H9 (cell line): ENCODE measurements around the gene KRTAP10-6. TPM values are rescaled to one million over a fixed set of nuclear protein-coding genes. Genes with fewer than 3 reads are reported as not detected.

Source experiments
- DNase-seq: peaks from one replicate; pipeline ENCODE4 v3.0.0-alpha.2; 2017
- H2AFZ ChIP-seq: one replicate; pipeline ENCODE4 v1.6.1; 2013; ENCODE audit warnings: mild to moderate bottlenecking, low read length, control low read depth, moderate library complexity
- H2AK5ac ChIP-seq: 2 replicates; pipeline ENCODE4 v1.6.1; 2013; ENCODE audit warnings: low read length, control low read depth, mixed read lengths; ENCODE audit not compliant: insufficient read length
- H2BK120ac ChIP-seq: one replicate; pipeline ENCODE4 v1.6.1; 2013; ENCODE audit warnings: low read depth, mild to moderate bottlenecking, low read length, control low read depth, inconsistent platforms; ENCODE audit not compliant: poor library complexity, severe bottlenecking
- H2BK12ac ChIP-seq: 2 replicates; pipeline ENCODE4 v1.6.1; 2013; ENCODE audit warnings: low read length, control low read depth, mixed read lengths, low read depth; ENCODE audit not compliant: insufficient read length
- H2BK15ac ChIP-seq: 2 replicates; pipeline ENCODE4 v1.6.1; 2013; ENCODE audit warnings: low read depth, low read length, control low read depth
- H2BK20ac ChIP-seq: one replicate; pipeline ENCODE4 v1.6.1; 2013; ENCODE audit warnings: low read depth, mild to moderate bottlenecking, low read length, control low read depth, inconsistent platforms; ENCODE audit not compliant: poor library complexity, severe bottlenecking
- H2BK5ac ChIP-seq: 2 replicates; pipeline ENCODE4 v1.6.1; 2013; ENCODE audit warnings: low read length, control low read depth, mixed read lengths; ENCODE audit not compliant: insufficient read length
- H3K14ac ChIP-seq: 2 replicates; pipeline ENCODE4 v1.6.1; 2013; ENCODE audit warnings: low read length, control low read depth; ENCODE audit not compliant: insufficient read depth
- H3K18ac ChIP-seq: 2 replicates; pipeline ENCODE4 v1.6.1; 2013; ENCODE audit warnings: low read depth, mild to moderate bottlenecking, mixed read lengths, low read length, control low read depth; ENCODE audit not compliant: insufficient read length
- H3K23ac ChIP-seq: 2 replicates; pipeline ENCODE4 v1.6.1; 2013; ENCODE audit warnings: low read length, control low read depth, mixed read lengths, low read depth; ENCODE audit not compliant: insufficient read length
- H3K23me2 ChIP-seq: 2 replicates; pipeline ENCODE4 v1.6.1; 2013; ENCODE audit warnings: low read depth, mild to moderate bottlenecking, mixed read lengths, low read length, control low read depth; ENCODE audit not compliant: insufficient read length, poor library complexity, severe bottlenecking
- H3K27ac ChIP-seq: 2 replicates; pipeline ENCODE4 v1.5.1; 2013; ENCODE audit warnings: low read length, control low read depth, mixed read lengths, low read depth; ENCODE audit not compliant: insufficient read length
- H3K27me3 ChIP-seq: 2 replicates; pipeline ENCODE4 v1.6.1; 2013; ENCODE audit warnings: low read length, control low read depth, inconsistent platforms; ENCODE audit not compliant: insufficient read depth
- H3K4ac ChIP-seq: 2 replicates; pipeline ENCODE4 v1.6.1; 2013; ENCODE audit warnings: low read depth, mild to moderate bottlenecking, control low read depth, inconsistent platforms, low read length, moderate library complexity
- H3K4me1 ChIP-seq: 2 replicates; pipeline ENCODE4 v1.6.1; 2013; ENCODE audit warnings: low read length, control low read depth, inconsistent platforms; ENCODE audit not compliant: insufficient read depth
- H3K4me2 ChIP-seq: 2 replicates; pipeline ENCODE4 v1.6.1; 2013; ENCODE audit warnings: low read length, control low read depth, mixed read lengths; ENCODE audit not compliant: insufficient read length, insufficient read depth
- H3K56ac ChIP-seq: 2 replicates; pipeline ENCODE4 v1.6.1; 2013; ENCODE audit warnings: low read depth, mild to moderate bottlenecking, mixed read lengths, low read length, control low read depth; ENCODE audit not compliant: insufficient read length
- H3K79me1 ChIP-seq: 2 replicates; pipeline ENCODE4 v1.6.1; 2013; ENCODE audit warnings: low read depth, mild to moderate bottlenecking, moderate library complexity, low read length, control low read depth, inconsistent platforms; ENCODE audit not compliant: insufficient read depth, poor library complexity, severe bottlenecking
- H3K79me2 ChIP-seq: 2 replicates; pipeline ENCODE4 v1.6.1; 2013; ENCODE audit warnings: low read length, control low read depth, inconsistent platforms; ENCODE audit not compliant: insufficient read depth
- H3K9ac ChIP-seq: 2 replicates; pipeline ENCODE4 v1.6.1; 2013; ENCODE audit warnings: low read length, control low read depth, mixed read lengths; ENCODE audit not compliant: insufficient read length; ENCODE audit errors: extremely low read depth
- H3K9me3 ChIP-seq: one replicate; pipeline ENCODE4 v1.6.1; 2013; ENCODE audit warnings: low read depth, low read length, inconsistent platforms; ENCODE audit not compliant: control insufficient read depth
- H3T11ph ChIP-seq: one replicate; pipeline ENCODE4 v1.6.1; 2013; ENCODE audit warnings: mild to moderate bottlenecking, low read length, control low read depth, inconsistent platforms
- H4K20me1 ChIP-seq: one replicate; pipeline ENCODE4 v1.6.1; 2013; ENCODE audit not compliant: control insufficient read depth, insufficient read length, insufficient read depth
- H4K5ac ChIP-seq: 2 replicates; pipeline ENCODE4 v1.6.1; 2013; ENCODE audit warnings: low read depth, mild to moderate bottlenecking, mixed read lengths, low read length, control low read depth; ENCODE audit not compliant: insufficient read length
- H4K8ac ChIP-seq: replicated peaks from 2 replicates; pipeline ENCODE4 v1.6.1; 2013; ENCODE audit warnings: low read length, control low read depth, mixed read lengths, low read depth; ENCODE audit not compliant: insufficient read length
- H4K91ac ChIP-seq: 2 replicates; pipeline ENCODE4 v1.6.1; 2013; ENCODE audit warnings: low read depth, mild to moderate bottlenecking, moderate library complexity, mixed read lengths, low read length, control low read depth; ENCODE audit not compliant: insufficient read length
- H3K27ac Mint-ChIP-seq, 3 experiments: 2 replicates in 2 of 3; 3 replicates in 1 of 3; pipeline ENCODE4 v1.8.0; 2020 to 2021; ENCODE audit warnings: mixed read lengths in 3 of 3, mild to moderate bottlenecking in 1 of 3, moderate library complexity in 1 of 3
- H3K27me3 Mint-ChIP-seq: 2 replicates; pipeline ENCODE4 v1.8.0; 2021; ENCODE audit warnings: low read depth, mild to moderate bottlenecking, moderate library complexity, mixed read lengths
- H3K36me3 Mint-ChIP-seq, 3 experiments: 2 replicates in 2 of 3; 3 replicates in 1 of 3; pipeline ENCODE4 v1.8.0; 2020 to 2021; ENCODE audit warnings: low read depth in 3 of 3, mixed read lengths in 3 of 3; ENCODE audit not compliant: insufficient read depth in 1 of 3
- H3K4me1 Mint-ChIP-seq, 2 experiments: 2 replicates each; pipeline ENCODE4 v1.8.0; 2020; ENCODE audit warnings: mixed read lengths in 2 of 2
- H3K4me3 Mint-ChIP-seq, 2 experiments: 2 replicates in 1 of 2; 3 replicates in 1 of 2; pipeline ENCODE4 v1.8.0; 2020 to 2021; ENCODE audit warnings: mild to moderate bottlenecking in 2 of 2, mixed read lengths in 2 of 2, moderate library complexity in 1 of 2
- H3K9me3 Mint-ChIP-seq, 2 experiments: 2 replicates in 1 of 2; 3 replicates in 1 of 2; pipeline ENCODE4 v1.8.0; 2020; ENCODE audit warnings: mild to moderate bottlenecking in 2 of 2, mixed read lengths in 2 of 2, moderate library complexity in 1 of 2
- WGBS: extraction: QIAGEN DNeasy Blood & Tissue Kit; methylation state at CpG from one replicate; pipeline ENCODE4 v1.1.7; 2013; ENCODE audit warnings: missing lambda C conversion rate, low lambda C conversion rate, mixed read lengths; ENCODE audit not compliant: insufficient read length; ENCODE audit errors: extremely low coverage; 5-methylcytosine and 5-hydroxymethylcytosine counted together
- total RNA-seq: library from RNA; stranded (reverse); gene quantifications from 2 replicates; pipeline ENCODE4 v1.2.1, GENCODE V29; 2021
- TF ChIP-seq, protein P1 (sequence below): fragments of 200-600 bp; sonication (generic); conservative IDR thresholded peaks from 3 replicates; pipeline ENCODE4 v1.8.0; 2021; ENCODE audit warnings: antibody characterized with exemption, mild to moderate bottlenecking

Gene KRTAP10-6
- total RNA-seq, 1 experiment from 2014 or later: not detected

DNA sequence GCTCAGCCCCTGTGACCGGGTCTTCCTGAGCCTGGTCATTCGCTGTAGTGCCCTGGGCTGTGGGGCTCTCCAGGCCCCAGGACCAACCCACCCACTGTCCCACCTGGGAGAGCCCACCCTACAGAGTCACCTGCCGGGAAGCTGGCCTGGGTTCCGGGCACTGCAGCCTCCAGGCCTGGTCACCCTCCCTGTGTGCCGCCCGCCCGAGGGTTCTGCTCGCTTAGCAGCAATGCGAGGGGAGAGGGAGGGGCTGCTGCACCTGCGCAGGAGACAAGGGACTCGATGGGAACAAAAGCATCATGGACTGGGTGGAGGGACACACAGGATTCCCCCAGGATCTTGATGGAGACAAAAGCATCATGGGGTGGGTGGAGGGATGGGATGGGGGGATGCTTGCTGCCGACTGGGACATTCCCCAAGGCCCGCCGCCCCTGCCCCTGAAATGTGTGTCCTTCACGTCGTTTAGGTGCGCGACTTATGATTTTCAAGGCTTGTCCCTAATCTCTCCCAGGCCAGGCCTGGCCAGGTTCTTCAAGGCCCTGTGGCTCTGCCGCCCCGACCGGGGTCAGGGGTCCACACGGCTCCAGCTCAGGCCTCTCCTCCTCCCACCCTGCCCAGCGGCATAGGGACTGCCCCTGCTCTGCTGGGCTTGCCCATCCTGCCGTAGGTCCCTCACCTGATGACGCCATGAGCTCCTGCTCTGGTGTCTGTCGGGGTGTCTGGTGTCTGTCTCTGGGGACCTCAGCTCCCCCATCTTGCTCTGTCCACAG lies 21.3 kb upstream of the KRTAP10-6 start:
- Histone ChIP-seq H3K27me3 (no peaks in the 10 kb centered on the region), H3K9ac (no peak overlapping the region), H3K79me2 (no peaks in the 10 kb centered on the region), H4K8ac (no peak overlapping the region), H3K27ac (no peak overlapping the region), H2AK5ac (no peak overlapping the region), H2BK12ac (no peak overlapping the region), H2BK5ac (no peak overlapping the region), H4K5ac (no peak overlapping the region), H2AFZ (no peak overlapping the region), H4K91ac (no peak overlapping the region), H3T11ph (no peak overlapping the region), H3K4me1 (no peaks in the 10 kb centered on the region), H2BK15ac (no peak overlapping the region), H3K56ac (no peak overlapping the region), H3K79me1 (no peaks in the 10 kb centered on the region), H3K4ac (no peak overlapping the region), H3K9me3 (peaks cover 9% of the 10 kb centered on the region), H3K23me2 (no peaks in the 10 kb centered on the region), H3K4me2 (no peak overlapping the region), H2BK20ac (no peak overlapping the region), H3K23ac (no peak overlapping the region), H3K18ac (no peak overlapping the region), H3K14ac (no peak overlapping the region), H4K20me1 (no peaks in the 10 kb centered on the region), H2BK120ac (no peak overlapping the region)
- Mint-ChIP-seq H3K4me1 (peaks cover 24 to 27% of the 10 kb centered on the region in 2 experiments), H3K36me3 (peaks cover 8 to 26% (median 21%) of the 10 kb centered on the region in 3 experiments), H3K27me3 (peaks cover 7% of the 10 kb centered on the region; the same call in 1 of the 2 replicates), H3K9me3 (peaks cover 33 to 38% of the 10 kb centered on the region in 2 experiments), H3K4me3 (no peak overlapping the region), H3K27ac (no peak overlapping the region)
- no CpG with 5 or more reads among the region's 26 CpGs for WGBS
- TF ChIP-seq, protein P1, sequence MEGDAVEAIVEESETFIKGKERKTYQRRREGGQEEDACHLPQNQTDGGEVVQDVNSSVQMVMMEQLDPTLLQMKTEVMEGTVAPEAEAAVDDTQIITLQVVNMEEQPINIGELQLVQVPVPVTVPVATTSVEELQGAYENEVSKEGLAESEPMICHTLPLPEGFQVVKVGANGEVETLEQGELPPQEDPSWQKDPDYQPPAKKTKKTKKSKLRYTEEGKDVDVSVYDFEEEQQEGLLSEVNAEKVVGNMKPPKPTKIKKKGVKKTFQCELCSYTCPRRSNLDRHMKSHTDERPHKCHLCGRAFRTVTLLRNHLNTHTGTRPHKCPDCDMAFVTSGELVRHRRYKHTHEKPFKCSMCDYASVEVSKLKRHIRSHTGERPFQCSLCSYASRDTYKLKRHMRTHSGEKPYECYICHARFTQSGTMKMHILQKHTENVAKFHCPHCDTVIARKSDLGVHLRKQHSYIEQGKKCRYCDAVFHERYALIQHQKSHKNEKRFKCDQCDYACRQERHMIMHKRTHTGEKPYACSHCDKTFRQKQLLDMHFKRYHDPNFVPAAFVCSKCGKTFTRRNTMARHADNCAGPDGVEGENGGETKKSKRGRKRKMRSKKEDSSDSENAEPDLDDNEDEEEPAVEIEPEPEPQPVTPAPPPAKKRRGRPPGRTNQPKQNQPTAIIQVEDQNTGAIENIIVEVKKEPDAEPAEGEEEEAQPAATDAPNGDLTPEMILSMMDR: no peak
- no peak for DNase-seq
